ENCODE data around the gene RUNX2.
"Not testable (repeated sequence)": the region's sequence is repeated elsewhere in the genome, so short reads cannot be mapped to it uniquely, and the experiment has no call there.

RUNX2 gene

GRCh38 chr6:45663251-45664221 is 335.4 kb downstream of the RUNX2 start:
- in situ Hi-C loops (cut with HindIII; ENCODE audit: low sequenced_read_pairs), result no loop called here

DNA sequence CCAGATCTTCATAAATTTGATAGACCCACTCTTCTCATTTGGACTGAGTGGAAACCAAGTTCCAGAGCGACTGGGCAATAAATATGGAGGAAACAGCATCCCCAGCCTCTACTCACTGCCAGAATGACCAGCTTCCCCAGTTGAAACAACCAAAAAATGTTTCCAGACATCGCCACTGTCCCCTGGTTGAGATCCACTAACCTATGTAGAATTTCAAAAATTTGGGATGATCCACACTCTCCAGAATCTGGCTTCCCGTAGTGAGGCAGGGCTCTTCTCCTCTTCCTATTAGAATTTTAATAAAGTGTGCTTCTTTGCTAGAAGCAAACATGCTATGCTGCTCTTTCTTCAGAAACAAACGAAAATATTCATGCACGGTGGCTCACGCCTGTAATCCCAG is 336.6 kb downstream of the RUNX2 start:
- in situ Hi-C loops (cut with HindIII; ENCODE audit: low sequenced_read_pairs), result no loop called here

DNA sequence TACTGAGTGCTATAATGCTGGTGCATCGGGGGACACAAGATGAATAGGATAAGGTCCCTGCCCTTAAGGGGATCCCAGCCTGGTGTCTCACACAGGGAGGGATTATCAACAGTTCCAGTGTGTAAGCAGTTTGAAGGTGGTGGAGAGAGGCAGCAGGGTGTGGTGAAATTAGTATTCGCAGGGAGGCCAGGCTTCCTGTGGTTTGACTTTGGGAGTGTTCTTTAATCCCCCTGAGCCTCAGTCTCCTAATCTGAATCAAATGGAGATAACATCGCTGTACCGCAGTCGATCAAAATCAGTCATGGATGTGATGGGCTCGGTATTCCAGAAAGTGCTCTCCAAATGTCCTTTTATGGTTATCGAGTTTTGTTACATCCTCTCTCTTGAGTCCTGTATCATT is 337.7 kb downstream of the RUNX2 start:
- in situ Hi-C loops (cut with HindIII; ENCODE audit: low sequenced_read_pairs), result no loop called here

GRCh38 chr6:45666846-45667245 is 338.7 kb downstream of the RUNX2 start:
- in situ Hi-C loops (cut with HindIII; ENCODE audit: low sequenced_read_pairs), result no loop called here

GRCh38 chr6:45667300-45667699 is 339.2 kb downstream of the RUNX2 start:
- in situ Hi-C loops (cut with HindIII; ENCODE audit: low sequenced_read_pairs), result no loop called here

DNA sequence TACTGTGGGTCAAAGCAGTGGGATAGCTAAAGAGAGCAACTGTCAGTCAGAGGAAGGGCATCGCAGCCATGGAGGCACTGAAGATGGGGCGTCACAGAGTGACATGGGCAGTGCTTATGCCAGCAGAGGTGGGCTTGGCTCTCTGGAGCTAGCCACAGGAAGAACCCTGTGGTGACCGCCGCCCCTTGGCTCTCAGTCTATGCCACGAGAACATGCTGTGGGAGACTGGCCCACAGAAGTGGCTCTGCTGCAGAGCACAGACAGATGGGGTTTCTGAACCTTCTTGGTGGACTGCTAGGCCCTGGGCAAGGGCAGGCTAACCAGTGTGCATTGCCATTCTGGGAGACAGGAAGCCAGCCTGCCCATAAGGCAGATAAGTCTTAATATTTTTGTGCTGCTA is 339.6 kb downstream of the RUNX2 start:
- in situ Hi-C loops (cut with HindIII; ENCODE audit: low sequenced_read_pairs), result no loop called here

DNA sequence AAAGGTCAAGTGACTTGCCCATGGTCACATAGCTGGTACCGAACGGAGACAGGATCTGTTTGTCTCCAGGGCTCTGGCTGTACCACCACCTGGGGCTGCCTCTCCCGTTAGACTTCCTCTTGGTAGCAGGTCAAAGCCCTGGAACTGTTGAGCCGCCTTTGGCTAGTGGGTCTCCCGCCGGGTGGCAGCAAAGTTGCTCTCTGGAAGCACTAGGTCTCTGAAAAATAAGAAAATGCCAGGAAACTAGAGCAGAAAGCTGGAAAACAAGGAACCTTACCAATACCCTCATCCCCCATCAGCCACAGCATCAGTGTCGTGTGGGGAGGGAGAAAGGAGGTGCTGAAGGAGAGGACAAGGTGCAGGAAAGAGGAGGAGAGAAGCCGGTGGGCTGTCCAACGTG is 340.6 kb downstream of the RUNX2 start:
- in situ Hi-C loops (cut with HindIII; ENCODE audit: low sequenced_read_pairs), result no loop called here

DNA sequence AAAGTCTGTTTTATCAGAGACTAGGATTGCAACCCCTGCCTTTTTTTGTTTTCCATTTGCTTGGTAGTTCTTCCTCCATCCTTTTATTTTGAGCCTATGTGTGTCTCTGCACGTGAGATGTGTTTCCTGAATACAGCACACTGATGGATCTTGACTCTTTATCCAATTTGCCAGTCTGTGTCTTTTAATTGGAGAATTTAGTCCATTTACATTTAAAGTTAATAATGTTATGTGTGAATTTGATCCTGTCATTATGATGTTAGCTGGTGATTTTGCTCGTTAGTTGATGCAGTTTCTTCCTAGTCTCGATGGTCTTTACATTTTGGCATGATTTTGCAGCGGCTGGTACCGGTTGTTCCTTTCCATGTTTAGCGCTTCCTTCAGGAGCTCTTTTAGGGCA is 345.0 kb downstream of the RUNX2 start:
- in situ Hi-C loops (cut with HindIII; ENCODE audit: low sequenced_read_pairs), result not testable (repeated sequence)

- in situ Hi-C loops (cut with HindIII; ENCODE audit: low sequenced_read_pairs), result not testable (repeated sequence)
Observed at GRCh38 chr6:45675166-45675565, 347.0 kb downstream of the RUNX2 start.

GRCh38 chr6:45675634-45676033 is 347.5 kb downstream of the RUNX2 start:
- in situ Hi-C loops (cut with HindIII; ENCODE audit: low sequenced_read_pairs), result no loop called here

GRCh38 chr6:45676380-45676779 is 348.2 kb downstream of the RUNX2 start:
- in situ Hi-C loops (cut with HindIII; ENCODE audit: low sequenced_read_pairs), result no loop called here

DNA sequence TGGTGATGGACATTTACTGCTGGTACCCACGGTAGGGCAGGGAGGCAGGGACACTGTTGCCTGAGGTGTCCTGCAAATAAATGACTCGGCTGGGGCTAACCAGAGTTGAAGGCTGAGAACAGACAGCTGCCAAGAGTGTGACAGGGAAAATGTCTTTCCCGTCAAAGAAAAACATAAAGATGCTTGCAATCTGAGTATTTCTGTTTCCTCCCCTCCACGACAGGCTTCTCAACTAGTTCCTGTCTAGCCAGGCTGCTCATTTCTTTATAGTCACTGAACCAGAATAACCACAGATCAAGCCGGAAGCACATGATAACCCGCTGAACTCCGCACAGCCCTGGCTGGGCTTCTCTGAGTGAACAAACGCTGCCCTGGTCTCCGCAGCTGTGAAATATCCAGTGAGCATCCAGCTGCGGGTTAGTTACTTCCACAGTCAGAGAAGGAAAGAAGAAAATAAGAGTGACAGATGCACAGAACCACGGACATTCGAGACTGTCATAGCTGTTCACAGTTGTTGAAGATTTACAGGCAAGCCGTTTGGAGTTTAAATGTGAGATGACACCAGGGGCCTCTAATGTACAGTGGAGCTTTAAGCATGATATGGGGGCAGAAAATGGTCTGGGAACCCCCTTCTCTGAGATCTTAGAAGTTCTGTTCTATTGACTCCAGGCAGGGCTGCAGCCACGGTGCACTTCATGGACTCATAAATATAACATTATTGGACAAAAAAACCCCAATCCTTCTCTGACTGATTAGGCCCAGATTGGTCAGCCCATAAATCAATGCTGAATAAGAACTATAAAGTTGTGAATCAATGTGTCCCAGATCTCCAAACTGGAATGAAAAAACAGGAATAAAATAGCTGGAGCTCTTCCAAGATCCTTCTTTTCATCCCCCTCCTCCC is 349.5 kb downstream of the RUNX2 start:
- in situ Hi-C loops (cut with HindIII; ENCODE audit: low sequenced_read_pairs), result no loop called here

DNA sequence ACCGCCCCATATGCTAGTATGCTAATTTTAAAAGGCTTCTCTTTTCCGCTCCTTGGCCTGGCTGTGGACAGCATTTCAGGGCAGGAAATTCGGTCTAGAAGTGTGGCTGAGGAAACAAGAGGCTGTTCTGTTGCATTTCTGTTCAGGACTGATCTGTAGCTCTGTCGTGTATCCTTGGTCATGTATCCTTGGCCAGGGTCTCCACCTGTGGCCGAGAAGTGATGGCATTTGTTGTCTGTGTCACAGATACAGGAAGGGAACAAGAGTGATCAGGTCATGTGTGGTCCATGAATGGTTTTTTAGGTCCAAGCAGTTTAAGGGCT is 350.1 kb downstream of the RUNX2 start:
- in situ Hi-C loops (cut with HindIII; ENCODE audit: low sequenced_read_pairs), result no loop called here

- in situ Hi-C loops (cut with HindIII; ENCODE audit: low sequenced_read_pairs), result no loop called here
Observed at GRCh38 chr6:45679163-45679562, 351.0 kb downstream of the RUNX2 start.

GRCh38 chr6:45679631-45680030 is 351.5 kb downstream of the RUNX2 start:
- in situ Hi-C loops (cut with HindIII; ENCODE audit: low sequenced_read_pairs), result no loop called here

DNA sequence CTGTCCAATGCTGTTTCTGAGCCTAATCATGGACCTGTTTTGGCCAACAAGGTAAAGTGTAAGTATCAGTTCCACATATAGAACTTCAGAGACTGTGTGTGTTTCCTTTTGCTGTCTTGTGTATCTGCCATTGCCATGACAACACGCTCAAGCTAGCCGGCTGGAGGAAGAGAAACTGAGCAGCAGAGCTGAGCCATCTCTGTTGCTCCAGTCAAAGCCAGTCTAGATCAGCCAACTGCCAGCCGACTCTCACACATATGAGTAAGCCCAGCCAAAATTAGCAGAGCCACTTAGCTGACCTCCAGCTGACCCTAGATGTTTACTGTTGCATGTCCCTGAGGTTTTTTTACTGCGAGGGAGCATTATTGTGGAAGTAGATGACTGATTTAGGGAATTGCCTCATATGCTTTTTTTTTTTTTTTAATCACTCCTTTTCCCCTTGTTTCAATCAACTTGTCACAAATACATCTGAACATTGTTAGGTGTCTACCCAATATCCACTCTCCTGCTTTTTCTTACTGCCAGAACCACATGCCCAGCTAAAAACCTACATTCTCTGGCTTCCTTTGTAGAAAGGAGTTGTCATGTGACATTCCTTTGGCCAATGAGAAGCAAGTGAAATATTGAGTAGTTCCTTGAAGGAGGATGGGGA is 353.9 kb downstream of the RUNX2 start:
- in situ Hi-C loops (cut with HindIII; ENCODE audit: low sequenced_read_pairs), result no loop called here

- in situ Hi-C loops (cut with HindIII; ENCODE audit: low sequenced_read_pairs), result no loop called here
Observed at GRCh38 chr6:45684476-45684875, 356.3 kb downstream of the RUNX2 start.

- in situ Hi-C loops (cut with HindIII; ENCODE audit: low sequenced_read_pairs), result no loop called here
Observed at GRCh38 chr6:45685076-45685475, 356.9 kb downstream of the RUNX2 start.

DNA sequence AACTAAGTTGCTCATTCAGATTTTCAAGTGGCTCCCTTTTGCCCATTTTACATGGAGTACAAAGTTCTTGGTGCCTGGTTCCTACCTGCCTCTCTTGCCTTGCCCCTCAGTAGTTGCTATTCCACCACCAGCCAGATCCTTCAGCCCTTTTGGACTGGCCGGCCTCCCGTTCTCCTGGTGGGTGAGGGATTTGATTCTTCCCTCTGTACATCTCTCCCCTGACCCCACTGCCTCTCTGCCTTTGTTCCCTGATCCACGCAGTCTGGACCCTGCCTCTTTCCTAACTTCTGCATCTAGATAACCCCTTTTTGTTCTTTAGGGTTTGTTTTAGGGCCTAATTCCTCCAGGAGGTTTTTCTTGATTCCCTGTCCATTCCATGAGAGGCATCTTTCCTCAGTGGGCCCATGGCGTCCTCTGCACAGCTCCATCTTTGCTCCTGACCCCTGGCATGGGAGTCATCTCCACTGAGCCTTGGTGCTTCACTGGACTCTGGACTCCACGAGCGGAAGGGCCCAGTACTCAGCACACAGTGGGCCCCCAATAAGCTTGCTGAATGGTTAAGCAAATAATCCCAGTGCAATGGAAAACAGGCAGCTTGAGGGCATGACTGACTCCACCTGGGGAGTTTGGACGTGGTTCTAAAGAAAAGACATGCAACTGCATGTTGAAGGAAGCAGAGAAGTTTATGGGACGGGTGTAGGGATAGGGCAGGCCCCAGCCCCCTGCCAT is 358.9 kb downstream of the RUNX2 start:
- in situ Hi-C loops (cut with HindIII; ENCODE audit: low sequenced_read_pairs), result no loop called here

DNA sequence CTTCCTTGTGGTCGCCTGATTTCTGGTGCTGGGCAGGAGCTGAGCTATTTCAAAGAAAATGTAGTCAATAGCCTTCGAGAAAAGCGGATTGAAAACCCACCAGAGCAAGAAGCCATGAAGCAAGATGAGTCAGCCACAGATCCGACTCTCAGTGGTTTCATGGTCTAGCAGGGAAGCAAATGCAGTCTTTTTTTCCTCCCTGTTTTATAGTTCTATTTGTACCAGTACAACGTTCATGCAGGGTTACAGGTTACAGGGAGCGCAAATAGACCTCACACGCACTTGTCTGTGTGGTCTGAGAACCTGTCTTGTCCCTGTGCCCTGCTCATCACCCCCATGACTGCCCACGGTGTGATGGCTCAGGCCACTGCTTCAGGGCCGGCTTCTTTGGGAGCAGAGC is 359.4 kb downstream of the RUNX2 start:
- in situ Hi-C loops (cut with HindIII; ENCODE audit: low sequenced_read_pairs), result no loop called here

DNA sequence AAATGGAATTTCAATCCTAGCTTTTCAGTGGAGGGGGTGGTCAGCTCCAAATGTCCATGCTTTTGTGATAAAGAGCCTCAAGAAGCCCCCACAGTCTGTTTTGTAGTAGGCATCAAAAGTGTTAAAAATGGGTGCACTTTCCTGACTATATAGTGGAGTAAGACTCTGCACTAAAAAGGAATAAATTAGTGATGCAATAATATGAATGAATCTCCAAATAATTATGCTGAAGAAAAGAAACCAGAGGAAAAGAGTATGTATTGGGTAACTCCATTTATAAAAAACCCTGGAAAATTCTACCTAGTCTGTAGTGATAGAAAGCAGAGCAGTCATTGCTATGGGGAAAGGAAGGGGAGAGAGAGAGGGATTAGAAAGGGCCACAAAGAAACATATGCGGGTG is 360.1 kb downstream of the RUNX2 start:
- in situ Hi-C loops (cut with HindIII; ENCODE audit: low sequenced_read_pairs), result no loop called here
